Measurements from ENCODE around the gene RNF167. TPM values are rescaled to one million over a fixed set of nuclear protein-coding genes. Genes with fewer than 3 reads are reported as not detected.

Gene RNF167
- total RNA-seq, 1 donor from 2014 or later = 108 TPM

- ATAC-seq (ENCODE audit: low read depth) (no peak), DNase-seq (no peak)
- intact Hi-C loops (cut with micrococcal nuclease) = no loop called here
- Mint-ChIP-seq H3K27ac (no peak overlapping the region), H3K4me1 (peaks cover 12% of the 10 kb centered on the region), H3K27me3 (no peaks in the 10 kb centered on the region), H3K9me3 (no peaks in the 10 kb centered on the region), H3K36me3 (ENCODE audit: low read depth) (peaks cover 55% of the 10 kb centered on the region), H3K4me3 (no peak overlapping the region)
- ChIA-PET POLR2A (no interaction called here), CTCF (interaction anchor here (1.4 kb wide), 1 partner anchor 184 kb away, joined by 3 read pairs; the partner anchor contains the start of gene ARRB2)
- TF ChIP-seq, protein P1, sequence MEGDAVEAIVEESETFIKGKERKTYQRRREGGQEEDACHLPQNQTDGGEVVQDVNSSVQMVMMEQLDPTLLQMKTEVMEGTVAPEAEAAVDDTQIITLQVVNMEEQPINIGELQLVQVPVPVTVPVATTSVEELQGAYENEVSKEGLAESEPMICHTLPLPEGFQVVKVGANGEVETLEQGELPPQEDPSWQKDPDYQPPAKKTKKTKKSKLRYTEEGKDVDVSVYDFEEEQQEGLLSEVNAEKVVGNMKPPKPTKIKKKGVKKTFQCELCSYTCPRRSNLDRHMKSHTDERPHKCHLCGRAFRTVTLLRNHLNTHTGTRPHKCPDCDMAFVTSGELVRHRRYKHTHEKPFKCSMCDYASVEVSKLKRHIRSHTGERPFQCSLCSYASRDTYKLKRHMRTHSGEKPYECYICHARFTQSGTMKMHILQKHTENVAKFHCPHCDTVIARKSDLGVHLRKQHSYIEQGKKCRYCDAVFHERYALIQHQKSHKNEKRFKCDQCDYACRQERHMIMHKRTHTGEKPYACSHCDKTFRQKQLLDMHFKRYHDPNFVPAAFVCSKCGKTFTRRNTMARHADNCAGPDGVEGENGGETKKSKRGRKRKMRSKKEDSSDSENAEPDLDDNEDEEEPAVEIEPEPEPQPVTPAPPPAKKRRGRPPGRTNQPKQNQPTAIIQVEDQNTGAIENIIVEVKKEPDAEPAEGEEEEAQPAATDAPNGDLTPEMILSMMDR (IDR thresholded peaks at IDR 0.05) = no peak
Measured at GRCh38 chr17:4893721-4894560, 46.1 kb upstream of the RNF167 start.

GRCh38 chr17:4895121-4895520 lies 44.9 kb upstream of the RNF167 start:
- H3K27me3 Mint-ChIP-seq = no peaks in the 10 kb centered on the region
- no peak for ATAC-seq (ENCODE audit: low read depth)
- no peak overlapping the region for H3K27ac Mint-ChIP-seq
- ChIA-PET POLR2A (no interaction called here), CTCF (interaction anchor here (1.4 kb wide), 1 partner anchor 185 kb away, joined by 3 read pairs; the partner anchor contains the start of gene ARRB2)
- TF ChIP-seq, protein P1 (IDR thresholded peaks at IDR 0.05) = no peak
- H3K36me3 Mint-ChIP-seq (ENCODE audit: low read depth) = peaks cover 52% of the 10 kb centered on the region
- no peaks in the 10 kb centered on the region for H3K9me3 Mint-ChIP-seq
- peaks cover 15% of the 10 kb centered on the region for H3K4me1 Mint-ChIP-seq
- DNase-seq = no peak
- no peak overlapping the region for H3K4me3 Mint-ChIP-seq
- intact Hi-C loops (cut with micrococcal nuclease) = no loop called here

DNA sequence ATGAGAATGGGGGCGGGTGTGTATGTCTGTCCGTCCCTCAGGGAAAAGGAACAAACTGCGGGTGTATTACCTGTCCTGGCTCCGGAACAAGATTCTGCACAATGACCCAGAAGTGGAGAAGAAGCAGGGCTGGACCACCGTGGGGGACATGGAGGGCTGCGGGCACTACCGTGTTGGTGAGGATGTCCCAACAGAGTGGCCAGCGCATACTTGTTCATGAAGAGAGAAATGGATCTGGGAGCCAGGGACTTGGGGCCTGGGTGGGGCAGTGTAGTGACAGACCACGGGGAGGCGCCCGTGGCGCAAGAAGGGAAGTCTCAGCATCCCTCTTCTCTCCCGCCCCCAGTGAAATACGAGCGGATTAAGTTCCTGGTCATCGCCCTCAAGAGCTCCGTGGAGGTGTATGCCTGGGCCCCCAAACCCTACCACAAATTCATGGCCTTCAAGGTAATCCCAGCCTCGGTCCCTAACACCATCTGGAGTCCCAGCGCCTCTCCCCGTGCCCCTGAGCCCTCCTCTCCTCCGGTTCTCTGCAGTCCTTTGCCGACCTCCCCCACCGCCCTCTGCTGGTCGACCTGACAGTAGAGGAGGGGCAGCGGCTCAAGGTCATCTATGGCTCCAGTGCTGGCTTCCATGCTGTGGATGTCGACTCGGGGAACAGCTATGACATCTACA lies 44.3 kb upstream of the RNF167 start:
- ChIA-PET POLR2A (no interaction called here), CTCF (no interaction called here)
- TF ChIP-seq, protein P1 (IDR thresholded peaks at IDR 0.05) = no peak

GRCh38 chr17:4896332-4897197 lies 43.5 kb upstream of the RNF167 start:
- no peak overlapping the region for H3K27ac Mint-ChIP-seq
- peaks cover 42% of the 10 kb centered on the region for H3K36me3 Mint-ChIP-seq (ENCODE audit: low read depth)
- TF ChIP-seq, protein P1 (IDR thresholded peaks at IDR 0.05) = no peak
- H3K4me3 Mint-ChIP-seq = no peak overlapping the region
- H3K4me1 Mint-ChIP-seq = peaks cover 26% of the 10 kb centered on the region
- DNase-seq = no peak
- POLR2A ChIA-PET = no interaction called here
- H3K9me3 Mint-ChIP-seq = no peaks in the 10 kb centered on the region
- H3K27me3 Mint-ChIP-seq = no peaks in the 10 kb centered on the region
- CTCF ChIA-PET = no interaction called here
- intact Hi-C loops (cut with micrococcal nuclease) = no loop called here
- no peak for ATAC-seq (ENCODE audit: low read depth)

More for the DNA sequence above, 44.3 kb upstream of the RNF167 start:
- ATAC-seq (ENCODE audit: low read depth) (no peak), DNase-seq (no peak)
- H3K27me3 Mint-ChIP-seq = no peaks in the 10 kb centered on the region
- H3K9me3 Mint-ChIP-seq = no peaks in the 10 kb centered on the region
- H3K27ac Mint-ChIP-seq = no peak overlapping the region
- H3K4me3 Mint-ChIP-seq = no peak overlapping the region
- peaks cover 45% of the 10 kb centered on the region for H3K36me3 Mint-ChIP-seq (ENCODE audit: low read depth)
- intact Hi-C loops (cut with micrococcal nuclease) = no loop called here
- peaks cover 21% of the 10 kb centered on the region for H3K4me1 Mint-ChIP-seq
